ENCODE measurements around the gene SNAP23. TPM values are rescaled to one million over a fixed set of nuclear protein-coding genes. Genes with fewer than 3 reads are reported as not detected.

SNAP23 gene
- total RNA-seq: 263 and 312 TPM in 2 replicates

DNA sequence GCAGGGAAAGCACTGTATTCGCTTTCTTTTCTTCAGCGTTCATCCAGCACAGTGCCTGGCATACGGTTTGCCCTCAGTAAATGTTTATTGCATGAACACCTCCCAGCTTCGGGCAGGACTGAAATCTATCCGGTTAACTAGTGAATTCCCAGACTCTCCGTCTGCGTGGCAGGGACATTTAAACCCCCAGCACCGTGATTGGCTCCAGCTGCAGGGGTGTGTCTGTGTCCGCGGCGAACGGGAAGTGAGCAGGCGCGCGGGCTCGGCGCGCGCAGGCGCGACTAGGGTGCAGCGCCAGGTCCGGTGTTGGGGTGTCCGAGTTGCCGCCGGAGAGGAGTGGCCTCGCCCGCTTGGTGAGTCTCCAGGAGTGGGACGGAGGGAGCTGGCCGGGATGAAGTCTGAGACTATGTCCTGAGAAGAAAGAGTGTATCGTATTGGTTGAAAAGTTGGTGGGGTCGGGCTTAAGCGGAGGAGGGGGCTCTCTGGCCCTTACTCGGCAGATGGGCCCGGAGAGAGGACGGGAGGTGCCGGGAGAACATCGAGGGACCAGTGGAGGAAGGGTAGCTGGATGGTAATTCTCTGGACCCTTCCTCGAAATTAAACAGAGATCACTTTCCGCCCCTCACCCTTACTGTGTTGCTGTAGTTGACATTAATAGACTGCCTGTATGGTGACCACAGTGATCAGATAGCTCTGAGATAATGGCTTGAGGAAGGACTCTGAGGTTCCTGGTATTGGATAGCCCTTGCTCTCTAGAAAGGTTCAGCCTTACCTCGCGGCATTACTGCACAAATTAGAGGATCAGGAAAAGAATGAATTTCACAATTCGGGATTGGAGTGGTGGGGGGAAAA, at the start of gene SNAP23:
TSS of gene SNAP23 (plus strand) at position 274 of the 852 bp plus-strand sequence. CDS start 16,213 bp downstream, outside the sequence.

DNA sequence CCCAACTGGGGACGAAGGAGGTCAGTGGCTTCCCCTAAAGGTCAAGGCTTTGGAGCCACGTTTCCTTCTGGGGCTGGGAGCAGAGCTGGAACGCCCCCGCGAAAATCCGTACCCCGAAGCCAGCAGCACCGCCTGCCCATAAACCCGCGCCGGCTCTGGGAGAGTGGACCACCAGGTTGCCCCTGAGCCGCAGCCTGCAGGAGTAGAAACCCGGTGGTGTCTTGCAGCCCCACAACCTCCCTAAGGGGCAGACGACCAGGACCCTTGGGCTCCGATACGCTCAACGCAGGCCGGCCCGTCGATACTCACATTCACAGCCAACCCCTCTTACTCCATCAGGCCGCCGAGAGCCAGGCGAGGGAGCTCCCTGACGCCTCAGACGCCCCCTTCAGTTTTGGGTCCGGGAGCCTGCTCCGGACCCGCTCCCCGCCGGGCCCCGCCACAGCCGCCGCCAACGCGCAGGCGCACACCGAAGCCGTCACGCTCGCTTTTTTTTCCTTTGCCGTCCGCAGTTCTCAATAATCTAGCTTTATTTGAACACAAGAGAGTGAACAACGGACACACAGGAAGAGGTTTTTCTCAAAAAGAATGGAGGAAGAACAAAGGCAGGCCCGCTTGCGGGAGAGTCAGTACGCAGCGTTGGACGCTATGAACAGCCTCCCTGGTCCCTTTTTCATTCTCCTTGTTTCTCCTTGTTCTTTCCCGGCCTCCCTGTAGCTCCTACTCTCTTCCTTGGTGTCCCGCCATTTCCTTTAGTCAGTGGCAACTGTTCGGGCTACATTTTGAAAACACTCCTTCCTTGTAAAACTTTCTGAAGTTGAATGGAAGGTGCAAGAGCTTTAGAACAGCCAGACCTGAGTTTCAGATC, 4.5 kb upstream of the SNAP23 start, which contains the start of gene ZNF106:
TSS of gene ZNF106 (minus strand) at position 471 of the 868 bp plus-strand sequence. CDS start 18,852 bp downstream, outside the sequence.

DNA sequence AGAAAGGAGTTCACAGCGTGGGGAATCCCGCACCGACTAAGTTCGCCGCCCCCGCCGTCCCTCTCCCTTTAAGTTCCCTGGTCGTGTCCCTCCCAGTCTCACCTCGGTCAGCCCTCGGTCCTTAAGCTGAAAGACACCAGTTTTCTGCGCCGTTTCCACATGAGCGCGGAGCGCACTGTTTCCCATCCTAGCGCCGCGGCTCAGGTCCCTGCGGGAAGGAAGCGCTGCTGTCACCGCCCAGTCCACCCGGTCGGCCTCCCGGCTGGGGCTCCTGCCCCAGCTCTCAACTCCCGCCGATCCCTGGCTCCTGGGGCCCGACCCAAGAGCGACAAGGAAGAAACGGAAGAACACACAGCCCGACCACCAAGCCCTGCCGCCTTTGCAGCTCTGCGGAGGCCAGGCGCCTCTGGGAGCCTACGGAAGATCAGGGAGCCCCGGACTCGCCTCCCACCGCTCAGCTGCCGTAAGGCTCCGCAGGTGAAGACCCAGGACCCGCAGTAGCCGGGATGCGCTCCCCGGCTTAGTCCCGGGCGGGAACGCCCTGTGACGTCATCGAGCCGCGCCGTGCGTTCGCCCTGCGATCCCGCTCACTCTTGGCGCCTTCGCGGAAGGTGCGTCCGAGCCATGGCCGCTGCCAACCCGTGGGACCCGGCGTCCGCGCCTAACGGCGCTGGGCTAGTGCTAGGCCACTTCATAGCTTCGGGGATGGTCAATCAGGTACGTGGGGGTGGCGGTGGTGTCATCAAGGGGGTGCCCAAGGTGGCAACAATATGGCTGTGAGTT, 53.0 kb downstream of the SNAP23 start, which contains the start of the genes HAUS2 and LRRC57:
TSS of gene HAUS2 (plus strand) at position 590 of the 783 bp plus-strand sequence. CDS start at position 625, 35 bp downstream.
TSS of gene LRRC57 (minus strand) at position 545 of the 783 bp plus-strand sequence. CDS start at position 186, 359 bp downstream.

DNA sequence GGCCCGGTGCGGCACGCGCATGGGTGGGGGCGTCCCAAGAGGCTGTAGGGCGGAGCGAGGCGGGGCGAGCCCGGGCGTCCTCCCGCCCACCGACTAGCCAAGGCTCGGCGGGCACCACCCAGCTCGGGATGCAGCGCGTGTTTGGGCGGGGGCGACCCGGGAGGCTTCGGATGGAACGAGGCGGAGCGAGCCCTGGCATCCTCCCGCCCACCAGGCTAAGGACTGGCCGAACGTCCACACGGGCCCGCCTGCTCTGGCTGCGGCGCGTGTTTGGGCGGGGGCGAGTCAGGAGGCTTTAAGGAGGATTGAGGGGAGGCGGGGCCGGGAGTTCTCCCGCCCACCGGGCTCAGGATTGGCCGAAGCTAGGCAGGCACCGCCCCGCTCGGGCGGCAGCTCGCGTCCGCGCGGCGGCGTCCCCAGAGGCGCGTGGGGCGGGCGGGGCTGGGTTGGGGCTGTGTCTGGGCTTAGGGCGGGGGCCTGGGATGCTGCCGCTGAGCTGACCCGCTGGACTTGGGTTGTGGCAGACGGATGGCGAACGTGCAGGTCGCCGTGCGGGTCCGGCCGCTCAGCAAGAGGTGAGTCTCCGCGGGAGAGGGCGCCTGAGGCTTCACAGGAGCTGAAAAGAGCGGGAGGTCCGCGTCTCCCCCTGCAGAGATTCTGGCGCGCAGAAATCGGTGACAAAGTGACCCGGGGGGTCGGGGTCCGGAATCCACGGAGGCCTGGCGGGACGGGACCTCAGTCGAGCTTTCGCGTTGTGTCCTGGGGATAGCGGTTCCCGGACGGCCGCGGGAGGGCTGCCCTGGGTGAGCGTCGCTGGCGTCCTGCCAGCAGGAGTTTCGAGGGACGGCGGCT, 80.0 kb downstream of the SNAP23 start, which contains the start of gene STARD9:
TSS of gene STARD9 (plus strand) at position 419 of the 852 bp plus-strand sequence. CDS start at position 529, 110 bp downstream.

Other genes starting within 250 kb of the SNAP23 start
- gene GANC, start 222.4 kb upstream of the SNAP23 start, total RNA-seq: 11.7 and 20.7 TPM in 2 replicates
- 68.5 and 70.2 TPM in 2 replicates for gene TMEM87A, start 222.2 kb upstream of the SNAP23 start, total RNA-seq
- gene CAPN3, start 136.1 kb upstream of the SNAP23 start, total RNA-seq: 0.15 and 0.32 TPM in 2 replicates
- gene ZNF106, start 4.5 kb upstream of the SNAP23 start, total RNA-seq: 52.3 and 58.5 TPM in 2 replicates
- 18.2 and 24.4 TPM in 2 replicates for gene LRRC57, start 53.2 kb downstream of the SNAP23 start, total RNA-seq
- gene HAUS2, start 53.2 kb downstream of the SNAP23 start, total RNA-seq: 38.1 and 45.1 TPM in 2 replicates
- gene STARD9, start 80.0 kb downstream of the SNAP23 start, total RNA-seq: 2.9 and 5.8 TPM in 2 replicates
- 8.1 and 12.0 TPM in 2 replicates for gene CDAN1, start 241.5 kb downstream of the SNAP23 start, total RNA-seq

Data from epithelial cell of umbilical artery (primary cell).